T-helper 2 cell (primary cell): ENCODE results near the gene MCM5.
A peak's percentile ranks its signal among the peaks of the same experiment; 100 is the strongest.
"Not testable (repeated sequence)": the region's sequence is repeated elsewhere in the genome, so short reads cannot be mapped to it uniquely, and the experiment has no call there.

Experiments used
- DNase-seq, 5 experiments: peaks; one replicate each; pipeline versions ENCODE4 v3.0.0 to v3.0.0-alpha.2; 2012 to 2022

Gene MCM5

DNA sequence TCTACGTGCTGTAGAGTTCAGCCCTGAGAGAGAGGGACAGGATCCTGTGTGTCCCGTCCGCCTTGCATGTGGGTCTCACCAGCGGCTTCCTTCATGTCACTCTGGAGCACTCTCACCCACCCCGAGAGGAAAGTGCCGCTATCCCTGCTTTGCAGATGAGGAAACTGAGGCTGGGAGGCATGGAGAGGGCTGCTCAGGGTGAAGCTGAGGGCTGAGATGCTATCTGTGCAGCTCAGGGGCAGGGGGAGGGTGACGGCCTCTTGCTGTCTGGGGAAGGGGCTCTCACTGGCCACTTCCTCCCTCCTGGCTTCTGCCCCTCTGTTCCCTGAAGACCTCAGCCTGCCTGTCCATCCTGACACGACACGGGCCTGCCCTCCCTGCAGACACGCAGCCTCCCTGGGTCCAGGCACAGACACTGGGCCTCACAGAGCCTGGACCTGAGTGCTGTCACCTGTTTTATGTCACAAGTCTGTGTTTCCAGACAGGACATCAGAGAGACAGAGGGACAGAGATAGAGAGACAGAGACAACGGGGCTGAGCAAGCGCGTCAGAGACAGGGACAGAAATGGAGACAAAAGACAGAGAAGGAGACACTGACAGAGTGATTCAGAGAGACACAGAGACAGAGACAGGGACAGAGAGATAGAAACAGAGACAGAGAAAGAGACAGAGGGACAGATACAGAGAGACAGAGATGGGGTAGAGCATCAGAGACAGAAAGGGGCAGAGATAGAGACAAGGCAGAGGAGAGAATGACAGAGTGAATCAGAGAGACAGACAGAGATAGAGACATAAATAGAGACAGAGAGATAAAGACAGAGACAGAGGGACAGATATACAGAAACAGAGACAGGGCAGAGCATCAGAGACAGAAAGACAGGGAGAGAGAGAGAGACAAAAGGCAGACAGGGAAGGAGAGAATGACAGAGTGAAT is 53.1 kb downstream of the MCM5 start:
- DNase-seq: no peak

DNA sequence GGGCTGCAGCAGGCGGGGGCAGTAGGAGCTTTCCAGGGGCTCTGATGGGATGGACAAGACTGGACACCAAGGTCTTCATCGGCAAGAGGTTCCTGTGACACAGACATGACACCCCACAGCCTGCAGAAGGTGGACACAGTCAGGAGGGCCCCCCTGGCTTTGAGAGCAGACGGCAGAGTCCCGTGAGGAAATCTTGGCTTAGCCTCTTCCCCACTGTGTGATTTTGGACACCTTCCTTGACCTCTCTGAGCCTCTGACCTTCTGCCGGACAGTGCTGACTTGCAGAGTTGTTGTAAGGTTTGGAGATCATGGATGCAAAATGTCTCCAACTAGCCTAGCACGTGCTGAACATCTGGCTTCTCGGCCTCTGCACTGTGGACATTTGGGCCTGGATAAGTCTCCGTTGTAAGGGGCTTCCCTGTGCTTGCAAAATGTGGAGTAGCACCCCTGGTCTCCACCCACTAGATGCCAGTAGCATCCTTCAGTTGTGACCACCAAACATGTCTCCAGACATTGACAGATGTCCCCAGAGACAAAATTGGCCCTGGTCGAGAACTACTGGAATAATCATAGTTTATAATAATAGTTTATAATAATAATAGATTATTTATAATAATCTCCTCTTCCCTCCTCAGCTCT is 54.6 kb downstream of the MCM5 start:
- DNase-seq: no peak

DNA sequence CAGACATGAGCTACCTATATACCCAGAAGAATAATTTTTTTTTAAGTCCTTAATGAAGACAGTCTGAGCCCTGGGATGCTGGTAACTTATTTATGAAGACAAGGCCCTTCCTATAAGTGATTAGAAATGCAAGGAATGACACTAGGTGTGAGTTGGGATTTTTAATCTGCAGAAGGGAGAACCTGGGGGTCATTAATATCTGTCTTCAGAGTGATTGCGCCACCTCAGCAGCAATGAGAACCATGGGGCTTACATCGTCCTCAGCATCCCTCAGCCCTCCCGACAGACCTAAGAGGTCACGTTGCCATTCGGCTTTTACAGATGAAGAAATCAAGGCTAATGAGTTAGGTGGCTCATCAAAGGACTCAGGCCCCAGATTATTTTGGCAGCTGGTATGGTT is 55.6 kb downstream of the MCM5 start:
- DNase-seq: no peak

DNA sequence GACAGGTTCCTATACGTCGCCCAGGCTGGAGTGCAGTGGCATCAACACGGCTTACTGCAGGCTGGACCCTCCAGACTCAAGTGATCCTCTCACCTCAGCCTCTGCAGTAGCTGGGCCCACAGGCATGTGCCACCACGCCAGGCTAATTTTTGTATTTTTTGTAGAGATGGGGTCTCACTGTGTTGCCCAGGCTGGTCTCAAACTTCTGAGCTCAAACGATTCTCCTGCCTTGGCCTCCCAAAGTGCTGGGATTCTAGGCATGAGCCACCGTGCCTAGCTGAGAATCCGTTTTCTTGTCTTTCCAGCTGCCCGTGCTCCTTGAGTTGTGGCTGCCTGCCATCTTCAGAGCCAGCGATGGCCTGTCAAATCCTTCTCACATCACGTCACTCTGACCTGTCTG is 56.8 kb downstream of the MCM5 start:
- DNase-seq: no peak

- no peak for DNase-seq
These were observed 58.0 kb downstream of the MCM5 start for GRCh38 chr22:35457729-35458546.

GRCh38 chr22:35458547-35459422 is 58.8 kb downstream of the MCM5 start:
- DNase-seq: no peak

DNA sequence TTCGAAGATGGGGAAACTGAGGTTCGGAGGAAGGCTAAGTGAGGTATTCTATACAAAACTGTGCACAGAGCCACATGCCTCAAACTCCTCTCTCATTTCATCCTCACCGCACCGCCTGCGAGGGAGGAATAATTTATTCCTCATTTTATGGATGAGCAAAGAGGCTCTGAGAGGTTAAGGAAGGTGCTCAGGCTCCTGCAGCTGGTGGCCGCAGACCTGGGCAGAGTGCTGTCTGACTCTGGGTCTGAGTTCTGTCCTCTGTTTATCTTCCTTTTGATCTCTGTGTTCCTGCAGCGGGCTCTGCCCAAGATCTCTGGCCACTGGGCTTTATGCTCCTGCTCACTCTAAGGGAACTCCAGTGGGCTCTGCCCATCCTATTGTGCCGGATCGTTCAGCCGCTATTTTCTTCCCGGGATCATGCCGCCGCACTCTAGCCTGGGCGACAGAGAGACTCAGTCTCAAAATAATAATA is 59.5 kb downstream of the MCM5 start:
- no peak for DNase-seq

- DNase-seq: not testable (repeated sequence)
These were observed 60.0 kb downstream of the MCM5 start for GRCh38 chr22:35459976-35460375.

GRCh38 chr22:35460688-35461087 is 60.7 kb downstream of the MCM5 start:
- no peak for DNase-seq

DNA sequence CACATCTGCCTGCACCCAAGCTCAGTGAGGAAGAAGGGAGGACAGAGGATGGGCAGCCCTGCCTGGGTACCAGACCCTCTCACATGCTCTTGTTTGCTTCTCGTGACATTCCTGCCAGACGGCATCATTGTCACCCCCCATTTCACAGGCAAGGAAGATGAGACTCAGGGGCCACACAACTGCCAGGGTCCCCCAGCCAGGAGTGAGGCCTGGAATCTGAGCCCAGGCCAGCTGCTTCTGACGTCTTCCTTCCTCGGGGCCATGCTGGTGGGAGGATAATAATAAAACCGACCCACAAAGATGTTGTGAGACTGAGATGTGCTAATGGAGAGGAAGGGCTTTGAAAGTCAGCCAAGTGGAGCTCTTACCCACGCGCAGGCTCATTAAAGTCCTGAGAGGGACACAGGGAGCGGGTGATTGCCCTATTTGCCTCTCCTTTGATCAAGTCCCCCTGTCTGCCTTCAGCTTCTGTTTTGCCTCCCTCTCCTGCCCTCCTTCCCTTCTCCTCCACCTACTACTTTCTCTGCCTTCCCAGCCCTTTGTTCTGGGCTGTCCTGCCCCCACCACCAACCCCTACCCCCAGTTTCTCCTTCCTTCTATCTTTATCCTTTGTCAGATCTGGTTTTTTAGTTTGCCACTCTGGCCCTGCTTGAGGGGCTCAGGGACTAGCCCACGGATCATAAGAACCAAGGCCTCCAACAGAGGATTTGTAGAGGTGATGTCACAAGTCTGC is 62.7 kb downstream of the MCM5 start:
- DNase-seq: no peak

- no peak for DNase-seq
These were observed 63.4 kb downstream of the MCM5 start for GRCh38 chr22:35463231-35463933.

DNA sequence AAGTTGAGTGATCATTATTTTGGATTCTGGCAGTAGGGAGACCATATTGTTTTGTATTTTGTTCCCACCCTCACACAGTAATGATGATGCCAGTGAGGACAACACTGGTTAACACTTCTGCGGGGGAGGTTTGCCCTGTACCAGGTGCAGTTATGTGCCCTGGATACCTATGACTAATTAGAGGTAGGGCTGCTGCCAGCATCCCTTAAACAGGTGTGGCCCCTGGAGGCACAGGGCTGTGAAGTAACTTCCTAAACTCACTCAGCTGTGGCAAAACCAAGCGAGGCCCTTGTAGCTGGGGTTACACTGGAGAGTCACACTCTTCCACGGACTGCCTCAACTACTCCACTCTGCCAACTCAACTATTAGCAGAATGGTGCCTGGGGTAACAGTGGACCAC is 64.5 kb downstream of the MCM5 start:
- no peak for DNase-seq

DNA sequence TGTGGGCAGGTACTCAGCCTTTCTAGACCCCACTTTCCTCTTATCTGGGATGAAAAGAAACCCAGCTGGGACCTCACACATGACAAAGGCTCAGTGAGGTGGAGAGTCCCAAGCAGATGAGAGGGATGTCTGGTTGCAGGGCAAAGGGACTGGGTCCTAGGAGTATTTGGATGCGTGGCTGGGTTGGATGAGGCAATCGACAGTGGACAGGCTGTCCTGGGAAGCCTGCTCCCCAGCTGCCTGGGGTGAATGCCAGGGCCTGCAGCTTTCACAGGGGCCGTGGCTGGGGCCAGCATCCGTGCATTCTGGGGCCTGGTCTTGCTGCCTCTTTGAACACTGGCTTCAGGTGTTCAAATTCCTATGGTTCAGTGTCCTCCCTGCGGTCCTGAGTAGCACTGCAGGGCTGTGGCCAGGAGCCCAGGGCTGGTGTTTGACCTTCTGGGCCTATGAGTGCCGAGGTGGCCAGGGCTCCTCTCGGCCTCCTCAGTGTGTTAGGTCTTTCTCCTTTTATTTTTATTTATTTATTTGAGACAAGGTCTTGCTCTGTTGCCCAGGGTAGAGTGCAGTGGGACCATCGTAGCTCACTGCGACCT is 65.3 kb downstream of the MCM5 start:
- no peak for DNase-seq

DNA sequence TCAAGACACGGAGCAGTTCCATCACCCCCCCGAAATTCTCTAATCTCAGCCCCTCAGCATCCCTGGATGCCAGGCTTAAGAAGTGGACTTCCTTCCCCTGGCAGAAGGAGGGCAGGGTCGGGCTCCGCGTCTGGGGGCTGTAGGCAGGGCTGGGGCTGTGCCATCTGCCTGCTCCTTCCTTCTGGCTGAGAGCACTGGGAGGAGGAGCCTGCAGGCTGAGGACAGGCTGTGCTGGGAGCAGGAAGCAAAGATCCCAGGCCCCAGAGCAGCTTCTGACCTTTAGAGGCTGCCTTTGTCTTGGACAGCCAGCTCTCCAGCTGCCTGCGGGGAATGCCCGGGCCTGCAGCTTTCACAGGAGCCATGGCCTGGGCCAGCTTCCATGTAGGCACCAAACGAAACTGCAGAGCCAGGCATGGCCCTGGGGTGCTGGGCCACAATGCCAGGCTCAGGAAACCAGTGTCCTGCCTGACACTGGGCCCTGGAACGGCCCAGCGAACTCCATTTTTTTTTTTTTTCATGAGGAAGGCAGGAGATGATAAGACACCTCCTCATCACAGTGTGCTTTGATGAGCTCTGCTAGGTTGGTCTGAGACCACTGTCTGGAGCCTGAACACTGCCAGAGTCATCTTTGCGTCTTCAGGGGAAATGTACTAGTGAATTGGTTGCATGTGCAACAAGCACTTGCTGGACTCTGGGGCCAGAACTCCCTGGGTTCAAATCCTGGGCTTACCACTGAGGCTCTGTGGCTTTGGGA is 67.9 kb downstream of the MCM5 start:
- DNase-seq: no peak

- DNase-seq: peak in 1 of 5 experiments; percentile 12
These were observed 71.0 kb downstream of the MCM5 start for GRCh38 chr22:35470903-35471321.

DNA sequence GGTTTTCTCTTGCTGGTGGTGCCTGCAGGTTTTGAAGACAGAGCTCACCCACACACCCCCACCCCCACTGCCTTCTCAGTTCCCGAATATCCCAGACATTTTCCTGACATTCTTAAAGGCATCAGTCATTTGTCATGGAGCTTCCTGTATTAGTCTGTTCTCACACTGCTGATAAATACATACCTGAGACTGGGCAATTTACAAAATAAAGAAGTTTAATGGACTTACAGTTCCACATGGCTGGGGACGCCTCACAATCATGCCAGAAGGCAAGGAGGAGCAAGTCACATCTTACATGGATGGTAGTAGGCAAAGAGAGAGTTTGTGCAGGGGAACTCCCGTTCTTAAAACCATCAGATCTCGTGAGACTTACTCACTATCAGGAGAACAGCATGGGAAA is 71.6 kb downstream of the MCM5 start:
- not testable (repeated sequence) for DNase-seq

DNA sequence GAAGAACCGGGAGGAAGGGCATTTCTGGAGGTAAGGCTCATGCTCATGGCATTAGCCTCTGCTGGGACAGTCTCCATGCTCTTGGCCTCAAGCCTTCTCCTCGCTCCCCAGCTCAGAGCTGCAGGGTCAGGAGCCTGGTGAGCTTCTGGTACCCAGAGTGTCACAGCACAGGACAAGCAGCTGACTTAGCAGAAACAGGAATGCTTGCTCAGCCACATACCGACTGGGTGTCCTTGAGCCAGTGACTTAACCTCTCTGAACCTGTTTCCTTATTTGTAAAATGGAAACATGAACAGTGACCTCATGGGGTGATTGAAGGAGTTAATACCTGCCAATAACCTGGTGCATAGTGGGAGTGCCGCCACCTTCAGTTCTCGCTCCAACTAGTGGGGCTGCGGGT is 72.5 kb downstream of the MCM5 start:
- DNase-seq: no peak

DNA sequence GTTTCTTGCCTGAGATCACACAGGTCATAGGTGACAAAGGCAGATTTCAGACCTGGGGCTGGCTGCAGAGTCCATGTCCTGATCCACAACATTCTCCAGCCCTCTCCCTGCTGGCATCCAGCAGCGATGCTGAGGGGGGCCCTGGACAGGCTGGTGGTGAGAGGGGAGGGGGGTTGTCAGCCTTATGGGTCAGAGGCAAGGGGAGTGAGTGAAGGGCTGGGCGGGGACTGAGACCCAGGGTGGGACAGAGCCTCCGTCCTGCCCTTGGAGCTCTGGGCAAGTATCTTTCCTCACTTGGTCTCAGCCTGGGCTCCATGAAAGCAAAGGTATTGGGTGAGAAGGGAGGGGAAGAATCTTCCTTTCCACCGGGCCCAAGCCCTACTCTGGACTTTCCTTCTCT is 74.0 kb downstream of the MCM5 start:
- no peak for DNase-seq
